IPS-20b (cell line): Measurements from ENCODE around the gene ITGB8.
"Not testable (repeated sequence)": the region's sequence is repeated elsewhere in the genome, so short reads cannot be mapped to it uniquely, and the experiment has no call there.

Experiments
- H3K27ac ChIP-seq: one replicate; pipeline ENCODE4 v1.5.1; 2013; ENCODE audit warnings: low read length
- H3K27me3 ChIP-seq: 2 replicates; pipeline ENCODE4 v1.6.1; 2013; ENCODE audit warnings: mild to moderate bottlenecking, low read length, inconsistent platforms; ENCODE audit not compliant: insufficient read depth
- H3K36me3 ChIP-seq: 2 replicates; pipeline ENCODE4 v1.6.1; 2013; ENCODE audit warnings: low read depth, mild to moderate bottlenecking, inconsistent platforms, low read length, moderate library complexity; ENCODE audit not compliant: insufficient read depth
- H3K4me1 ChIP-seq: 2 replicates; pipeline ENCODE4 v1.6.1; 2013; ENCODE audit warnings: mild to moderate bottlenecking, control low read depth, inconsistent platforms, low read length, moderate library complexity; ENCODE audit not compliant: insufficient read depth
- H3K4me3 ChIP-seq: 2 replicates; pipeline ENCODE4 v1.5.1; 2013; ENCODE audit warnings: mild to moderate bottlenecking, low read length, inconsistent platforms
- H3K9ac ChIP-seq: 2 replicates; pipeline ENCODE4 v1.6.1; 2013; ENCODE audit warnings: low read depth, mild to moderate bottlenecking, inconsistent platforms, low read length, moderate library complexity
- H3K9me3 ChIP-seq: 2 replicates; pipeline ENCODE4 v1.6.1; 2013; ENCODE audit warnings: mild to moderate bottlenecking, low read depth, low read length, inconsistent platforms; ENCODE audit not compliant: insufficient read depth

ITGB8 gene

GRCh38 chr7:20298486-20298901 lies 32.2 kb upstream of the ITGB8 start:
- Histone ChIP-seq H3K9me3 (no peaks in the 10 kb centered on the region), H3K27me3 (no peaks in the 10 kb centered on the region), H3K4me3 (no peak overlapping the region), H3K4me1 (peaks cover 4% of the 10 kb centered on the region; the same call in 1 of the 2 replicates), H3K36me3 (no peaks in the 10 kb centered on the region), H3K27ac (no peak overlapping the region), H3K9ac (no peak overlapping the region)

GRCh38 chr7:20299145-20299544 lies 31.6 kb upstream of the ITGB8 start:
- no peaks in the 10 kb centered on the region for H3K9me3 ChIP-seq
- no peak overlapping the region for H3K9ac ChIP-seq
- H3K4me1 ChIP-seq: peaks cover under 1% of the 10 kb centered on the region; the same call in 1 of the 2 replicates
- no peak overlapping the region for H3K4me3 ChIP-seq
- no peaks in the 10 kb centered on the region for H3K36me3 ChIP-seq
- no peak overlapping the region for H3K27ac ChIP-seq
- no peaks in the 10 kb centered on the region for H3K27me3 ChIP-seq

GRCh38 chr7:20299647-20300312 lies 30.9 kb upstream of the ITGB8 start:
- no peak overlapping the region for H3K4me3 ChIP-seq
- H3K27ac ChIP-seq: no peak overlapping the region
- H3K9me3 ChIP-seq: no peaks in the 10 kb centered on the region
- H3K4me1 ChIP-seq: no peaks in the 10 kb centered on the region
- no peak overlapping the region for H3K9ac ChIP-seq
- no peaks in the 10 kb centered on the region for H3K27me3 ChIP-seq
- no peaks in the 10 kb centered on the region for H3K36me3 ChIP-seq

GRCh38 chr7:20301311-20301939 lies 29.3 kb upstream of the ITGB8 start:
- H3K27me3 ChIP-seq: no peaks in the 10 kb centered on the region
- H3K4me3 ChIP-seq: no peak overlapping the region
- peaks cover 1% of the 10 kb centered on the region; the same call in 1 of the 2 replicates for H3K4me1 ChIP-seq
- no peaks in the 10 kb centered on the region for H3K9me3 ChIP-seq
- H3K27ac ChIP-seq: no peak overlapping the region
- no peaks in the 10 kb centered on the region for H3K36me3 ChIP-seq
- H3K9ac ChIP-seq: no peak overlapping the region

GRCh38 chr7:20302300-20302699 lies 28.4 kb upstream of the ITGB8 start:
- H3K36me3 ChIP-seq, H3K27ac ChIP-seq, H3K4me3 ChIP-seq, H3K9me3 ChIP-seq, H3K27me3 ChIP-seq, H3K9ac ChIP-seq, H3K4me1 ChIP-seq: not testable (repeated sequence)

- Histone ChIP-seq H3K4me1 (peaks cover 11% of the 10 kb centered on the region; the same call in 1 of the 2 replicates), H3K9me3 (no peaks in the 10 kb centered on the region), H3K4me3 (no peak overlapping the region), H3K27me3 (no peaks in the 10 kb centered on the region), H3K36me3 (no peaks in the 10 kb centered on the region), H3K9ac (no peak overlapping the region), H3K27ac (no peak overlapping the region)
Observed at GRCh38 chr7:20302891-20303290, 27.8 kb upstream of the ITGB8 start.

GRCh38 chr7:20304366-20304765 lies 26.3 kb upstream of the ITGB8 start:
- peaks cover 14% of the 10 kb centered on the region; the same call in 1 of the 2 replicates for H3K4me1 ChIP-seq
- no peaks in the 10 kb centered on the region for H3K27me3 ChIP-seq
- no peaks in the 10 kb centered on the region for H3K36me3 ChIP-seq
- no peak overlapping the region for H3K9ac ChIP-seq
- no peak overlapping the region for H3K27ac ChIP-seq
- H3K9me3 ChIP-seq: no peaks in the 10 kb centered on the region
- H3K4me3 ChIP-seq: no peak overlapping the region

- Histone ChIP-seq H3K27me3 (no peaks in the 10 kb centered on the region), H3K9me3 (no peaks in the 10 kb centered on the region), H3K36me3 (no peaks in the 10 kb centered on the region), H3K4me3 (no peak overlapping the region), H3K4me1 (peaks cover 14% of the 10 kb centered on the region; the same call in 1 of the 2 replicates), H3K9ac (no peak overlapping the region), H3K27ac (no peak overlapping the region)
Observed at GRCh38 chr7:20305726-20306125, 25.0 kb upstream of the ITGB8 start.

GRCh38 chr7:20306180-20306946 lies 24.3 kb upstream of the ITGB8 start:
- Histone ChIP-seq H3K27me3 (no peaks in the 10 kb centered on the region), H3K9ac (no peak overlapping the region), H3K9me3 (no peaks in the 10 kb centered on the region), H3K4me3 (no peak overlapping the region), H3K27ac (no peak overlapping the region), H3K4me1 (peaks cover 14% of the 10 kb centered on the region; the same call in 1 of the 2 replicates), H3K36me3 (no peaks in the 10 kb centered on the region)

- H3K36me3 ChIP-seq: no peaks in the 10 kb centered on the region
- 0 out of 2 replicates have a peak overlapping the region, but pooled peaks have one; percentile 38 for H3K4me3 ChIP-seq
- H3K4me1 ChIP-seq: peaks cover 14% of the 10 kb centered on the region; the same call in 1 of the 2 replicates
- H3K27ac ChIP-seq: no peak overlapping the region
- no peaks in the 10 kb centered on the region for H3K9me3 ChIP-seq
- H3K27me3 ChIP-seq: no peaks in the 10 kb centered on the region
- H3K9ac ChIP-seq: no peak overlapping the region; the same call in 1 of the 2 replicates
Observed at GRCh38 chr7:20307119-20307518, 23.6 kb upstream of the ITGB8 start.

GRCh38 chr7:20307901-20308300 lies 22.8 kb upstream of the ITGB8 start:
- peaks cover 14% of the 10 kb centered on the region; the same call in 1 of the 2 replicates for H3K4me1 ChIP-seq
- H3K27me3 ChIP-seq: no peaks in the 10 kb centered on the region
- no peaks in the 10 kb centered on the region for H3K9me3 ChIP-seq
- no peak overlapping the region for H3K27ac ChIP-seq
- H3K4me3 ChIP-seq: peak overlapping the region; percentile 38; the same call in 1 of the 2 replicates
- peak overlapping the region; percentile 2; the same call in 1 of the 2 replicates for H3K9ac ChIP-seq
- H3K36me3 ChIP-seq: no peaks in the 10 kb centered on the region
